Activated T-helper 17 cell treated with anti-CD3 and anti-CD28 coated beads, Interleukin-2, amount 50 U/mL, for 72 hours (primary cell): ENCODE measurements around the gene ADSS1. TPM values are rescaled to one million over a fixed set of nuclear protein-coding genes. Genes with fewer than 3 reads are reported as not detected.

Experiments used
- ATAC-seq: fragments of 150-1000 bp; cut with Tn5 transposase; replicated peaks from 2 replicates; pipeline ENCODE4 v1.10.0; 2021; ENCODE audit warnings: mild to moderate bottlenecking, moderate library complexity
- H3K27ac Mint-ChIP-seq: one replicate; pipeline ENCODE4 v1.8.0; 2022; ENCODE audit warnings: mixed read lengths
- H3K27me3 Mint-ChIP-seq: one replicate; pipeline ENCODE4 v1.8.0; 2022; ENCODE audit warnings: mixed read lengths
- H3K36me3 Mint-ChIP-seq: one replicate; pipeline ENCODE4 v1.8.0; 2022; ENCODE audit warnings: low read depth, mild to moderate bottlenecking, mixed read lengths
- H3K4me1 Mint-ChIP-seq: one replicate; pipeline ENCODE4 v1.8.0; 2022; ENCODE audit warnings: mixed read lengths
- H3K4me3 Mint-ChIP-seq: one replicate; pipeline ENCODE4 v1.8.0; 2022; ENCODE audit warnings: mild to moderate bottlenecking, mixed read lengths
- H3K9me3 Mint-ChIP-seq: one replicate; pipeline ENCODE4 v1.8.0; 2022; ENCODE audit warnings: mixed read lengths
- total RNA-seq, 2 donors: library from RNA; stranded (reverse); gene quantifications; one replicate each; pipeline ENCODE4 v1.2.3, GENCODE V29; 2022

The ADSS1 gene
- total RNA-seq, 2 donors from 2014 or later = 0.91 to 2.4 TPM

GRCh38 chr14:104792945-104793702 lies 69.1 kb downstream of the ADSS1 start:
- no peak for ATAC-seq
- peaks cover 14% of the 10 kb centered on the region for H3K4me1 Mint-ChIP-seq
- peaks cover 19% of the 10 kb centered on the region for H3K36me3 Mint-ChIP-seq
- H3K27me3 Mint-ChIP-seq = no peaks in the 10 kb centered on the region
- H3K4me3 Mint-ChIP-seq = peak overlapping the region; percentile 92
- peak overlapping the region; percentile 74 for H3K27ac Mint-ChIP-seq
- no peaks in the 10 kb centered on the region for H3K9me3 Mint-ChIP-seq

GRCh38 chr14:104793703-104793959 lies 69.6 kb downstream of the ADSS1 start:
- Mint-ChIP-seq H3K4me1 (peaks cover 14% of the 10 kb centered on the region), H3K9me3 (no peaks in the 10 kb centered on the region), H3K27ac (peak overlapping the region; percentile 74), H3K36me3 (peaks cover 19% of the 10 kb centered on the region), H3K4me3 (peak overlapping the region; percentile 92), H3K27me3 (no peaks in the 10 kb centered on the region)
- no peak for ATAC-seq

- Mint-ChIP-seq H3K27ac (peak overlapping the region; percentile 84), H3K27me3 (no peaks in the 10 kb centered on the region), H3K4me1 (peaks cover 14% of the 10 kb centered on the region), H3K36me3 (peaks cover 19% of the 10 kb centered on the region), H3K9me3 (no peaks in the 10 kb centered on the region), H3K4me3 (peak overlapping the region; percentile 92)
- ATAC-seq = peak; percentile 18
Measured at GRCh38 chr14:104794099-104794498, 70.1 kb downstream of the ADSS1 start.

GRCh38 chr14:104794631-104794992 lies 70.6 kb downstream of the ADSS1 start:
- H3K4me1 Mint-ChIP-seq = peaks cover 14% of the 10 kb centered on the region
- H3K27ac Mint-ChIP-seq = peak overlapping the region; percentile 84
- no peaks in the 10 kb centered on the region for H3K9me3 Mint-ChIP-seq
- peak overlapping the region; percentile 92 for H3K4me3 Mint-ChIP-seq
- peak; percentile 10 for ATAC-seq
- H3K36me3 Mint-ChIP-seq = peaks cover 15% of the 10 kb centered on the region
- no peaks in the 10 kb centered on the region for H3K27me3 Mint-ChIP-seq

GRCh38 chr14:104794993-104795780 lies 71.2 kb downstream of the ADSS1 start, which contains the start of gene AKT1:
TSS of gene AKT1 (minus strand) at chr14:104795748. CDS start at chr14:104792643, 3,105 bp downstream.
- Mint-ChIP-seq H3K4me3 (peak within 1 kb of the TSS; percentile 92), H3K27me3 (no peaks in the 10 kb centered on the region), H3K9me3 (no peaks in the 10 kb centered on the region), H3K27ac (peak within 1 kb of the TSS; percentile 84), H3K4me1 (peaks cover 14% of the 10 kb centered on the region), H3K36me3 (peaks cover 11% of the 10 kb centered on the region)
- ATAC-seq = peak; percentile 68

- H3K27me3 Mint-ChIP-seq = no peaks in the 10 kb centered on the region
- no peaks in the 10 kb centered on the region for H3K9me3 Mint-ChIP-seq
- H3K27ac Mint-ChIP-seq = peak overlapping the region; percentile 78
- H3K36me3 Mint-ChIP-seq = peaks cover 7% of the 10 kb centered on the region
- peaks cover 14% of the 10 kb centered on the region for H3K4me1 Mint-ChIP-seq
- no peak for ATAC-seq
- H3K4me3 Mint-ChIP-seq = peak overlapping the region; percentile 65
Measured at GRCh38 chr14:104795781-104796686, 72.0 kb downstream of the ADSS1 start.

GRCh38 chr14:104796687-104797081 lies 72.7 kb downstream of the ADSS1 start:
- peaks cover under 1% of the 10 kb centered on the region for H3K36me3 Mint-ChIP-seq
- no peaks in the 10 kb centered on the region for H3K27me3 Mint-ChIP-seq
- H3K9me3 Mint-ChIP-seq = no peaks in the 10 kb centered on the region
- H3K4me3 Mint-ChIP-seq = peak overlapping the region; percentile 65
- H3K4me1 Mint-ChIP-seq = peaks cover 14% of the 10 kb centered on the region
- no peak overlapping the region for H3K27ac Mint-ChIP-seq
- ATAC-seq = no peak

Other genes starting within 250 kb of the ADSS1 start
- gene C14orf180, start 144.5 kb upstream of the ADSS1 start, total RNA-seq = not detected
- under 1 TPM in 1 of 2 donors, not detected in 1; 0.26 TPM for gene TMEM179, start 119.5 kb upstream of the ADSS1 start, total RNA-seq
- 10 to 100 TPM; 61.9 to 87.8 TPM for gene INF2, start 34.6 kb upstream of the ADSS1 start, total RNA-seq
- 100 to 1,000 TPM in 1 of 2 donors, 10 to 100 TPM in 1; 65.2 to 121 TPM for gene SIVA1, start 28.9 kb downstream of the ADSS1 start, total RNA-seq
- gene AKT1, start 71.5 kb downstream of the ADSS1 start, total RNA-seq = 100 to 1,000 TPM in 1 of 2 donors, 10 to 100 TPM in 1; 81.3 to 160 TPM
- gene ZBTB42, start 76.9 kb downstream of the ADSS1 start, total RNA-seq = 1 to 10 TPM; 3.0 to 3.2 TPM
- 1 to 10 TPM; 5.2 to 6.1 TPM for gene CEP170B, start 141.0 kb downstream of the ADSS1 start, total RNA-seq
- not detected for gene PLD4, start 200.7 kb downstream of the ADSS1 start, total RNA-seq